ENCODE data around the gene KIF5C.

The KIF5C gene

GRCh38 chr2:148876202-148876594 is 1.2 kb downstream of the KIF5C start:
- no peak for FAIRE-seq
- no peak for TF ChIP-seq POLR2A (IDR thresholded peaks at IDR 0.05; ENCODE audit: low read depth, low read length)
- no peak for DNase-seq (ENCODE audit: insufficient read length, low spot score)

GRCh38 chr2:148876595-148877402 is 1.8 kb downstream of the KIF5C start:
- no peak for TF ChIP-seq POLR2A (IDR thresholded peaks at IDR 0.05; ENCODE audit: low read depth, low read length)
- no peak for FAIRE-seq

GRCh38 chr2:148877403-148877740 is 2.3 kb downstream of the KIF5C start:
- DNase-seq (ENCODE audit: insufficient read length, low spot score), result no peak
- no peak for TF ChIP-seq POLR2A (IDR thresholded peaks at IDR 0.05; ENCODE audit: low read depth, low read length)
- no peak for FAIRE-seq

More at GRCh38 chr2:148876595-148877402, 1.8 kb downstream of the KIF5C start:
- DNase-seq (ENCODE audit: insufficient read length, low spot score), result no peak

GRCh38 chr2:148880636-148881035 is 5.6 kb downstream of the KIF5C start:
- no peak for DNase-seq (ENCODE audit: insufficient read length, low spot score)
- TF ChIP-seq POLR2A (IDR thresholded peaks at IDR 0.05; ENCODE audit: low read depth, low read length), result no peak
- FAIRE-seq, result no peak

- FAIRE-seq, result no peak
- no peak for TF ChIP-seq POLR2A (IDR thresholded peaks at IDR 0.05; ENCODE audit: low read depth, low read length)
Measured at GRCh38 chr2:148882051-148882450, 7.0 kb downstream of the KIF5C start.

GRCh38 chr2:148885209-148885608 is 10.2 kb downstream of the KIF5C start:
- FAIRE-seq (no peak), DNase-seq (ENCODE audit: insufficient read length, low spot score) (no peak)
- TF ChIP-seq POLR2A (IDR thresholded peaks at IDR 0.05; ENCODE audit: low read depth, low read length), result no peak

More at GRCh38 chr2:148882051-148882450, 7.0 kb downstream of the KIF5C start:
- no peak for DNase-seq (ENCODE audit: insufficient read length, low spot score)

GRCh38 chr2:148885988-148886387 is 11.0 kb downstream of the KIF5C start:
- FAIRE-seq (no peak), DNase-seq (ENCODE audit: insufficient read length, low spot score) (no peak)
- no peak for TF ChIP-seq POLR2A (IDR thresholded peaks at IDR 0.05; ENCODE audit: low read depth, low read length)

- no peak for TF ChIP-seq POLR2A (IDR thresholded peaks at IDR 0.05; ENCODE audit: low read depth, low read length)
- DNase-seq (ENCODE audit: insufficient read length, low spot score) (no peak), FAIRE-seq (no peak)
Measured at GRCh38 chr2:148887350-148888002, 12.4 kb downstream of the KIF5C start.

GRCh38 chr2:148888003-148888501 is 13.0 kb downstream of the KIF5C start:
- FAIRE-seq (no peak), DNase-seq (ENCODE audit: insufficient read length, low spot score) (no peak)
- TF ChIP-seq POLR2A (IDR thresholded peaks at IDR 0.05; ENCODE audit: low read depth, low read length), result no peak

GRCh38 chr2:148888986-148889385 is 14.0 kb downstream of the KIF5C start:
- DNase-seq (ENCODE audit: insufficient read length, low spot score) (no peak), FAIRE-seq (no peak)
- no peak for TF ChIP-seq POLR2A (IDR thresholded peaks at IDR 0.05; ENCODE audit: low read depth, low read length)

- DNase-seq (ENCODE audit: insufficient read length, low spot score), result no peak
Measured at GRCh38 chr2:148893906-148894305, 18.9 kb downstream of the KIF5C start.

GRCh38 chr2:148896136-148896535 is 21.1 kb downstream of the KIF5C start:
- no peak for DNase-seq (ENCODE audit: insufficient read length, low spot score)

More at GRCh38 chr2:148893906-148894305, 18.9 kb downstream of the KIF5C start:
- FAIRE-seq, result no peak
- TF ChIP-seq POLR2A (IDR thresholded peaks at IDR 0.05; ENCODE audit: low read depth, low read length), result no peak

GRCh38 chr2:148899638-148900318 is 24.8 kb downstream of the KIF5C start:
- FAIRE-seq (no peak), DNase-seq (ENCODE audit: insufficient read length, low spot score) (no peak)
- no peak for TF ChIP-seq POLR2A (IDR thresholded peaks at IDR 0.05; ENCODE audit: low read depth, low read length)

More at GRCh38 chr2:148896136-148896535, 21.1 kb downstream of the KIF5C start:
- TF ChIP-seq POLR2A (IDR thresholded peaks at IDR 0.05; ENCODE audit: low read depth, low read length), result no peak
- FAIRE-seq, result no peak

- no peak for TF ChIP-seq POLR2A (IDR thresholded peaks at IDR 0.05; ENCODE audit: low read depth, low read length)
- DNase-seq (ENCODE audit: insufficient read length, low spot score), result no peak
- FAIRE-seq, result no peak
Measured at GRCh38 chr2:148900350-148900837, 25.4 kb downstream of the KIF5C start.
